Hematopoietic multipotent progenitor cell treated with erythropoietin and hydrocortisone succinate and interleukin-3 and kit ligand, for 6 days (in vitro differentiated cells): Measurements from ENCODE around the gene BCO1.

Source experiments
- DNase-seq: peaks from one replicate; pipeline ENCODE4 v3.0.0-alpha.2; 2015

BCO1 gene

GRCh38 chr16:81232740-81233367 is 5.6 kb upstream of the BCO1 start:
- DNase-seq = no peak

GRCh38 chr16:81237282-81237681 is 1.2 kb upstream of the BCO1 start:
- DNase-seq = no peak

- DNase-seq = no peak
Measured at GRCh38 chr16:81237942-81238295, 570 bp upstream of the BCO1 start.

- DNase-seq = no peak
Measured at GRCh38 chr16:81239367-81240121, 1.1 kb downstream of the BCO1 start.

GRCh38 chr16:81241706-81242105 is 3.2 kb downstream of the BCO1 start:
- no peak for DNase-seq

GRCh38 chr16:81242977-81243618 is 4.6 kb downstream of the BCO1 start:
- no peak for DNase-seq

GRCh38 chr16:81243942-81244341 is 5.5 kb downstream of the BCO1 start:
- DNase-seq = no peak

- DNase-seq = no peak
Measured at GRCh38 chr16:81251871-81252270, 13.4 kb downstream of the BCO1 start.

GRCh38 chr16:81253141-81253540 is 14.7 kb downstream of the BCO1 start:
- no peak for DNase-seq

- no peak for DNase-seq
Measured at GRCh38 chr16:81254922-81255526, 16.5 kb downstream of the BCO1 start.

GRCh38 chr16:81259916-81260315 is 21.4 kb downstream of the BCO1 start:
- DNase-seq = no peak

GRCh38 chr16:81261049-81261648 is 22.7 kb downstream of the BCO1 start:
- peak; percentile 48 for DNase-seq

GRCh38 chr16:81263470-81264220 is 25.2 kb downstream of the BCO1 start:
- no peak for DNase-seq

- DNase-seq = no peak
Measured at GRCh38 chr16:81264386-81264785, 25.9 kb downstream of the BCO1 start.

GRCh38 chr16:81265052-81265451 is 26.6 kb downstream of the BCO1 start:
- no peak for DNase-seq

- no peak for DNase-seq
Measured at GRCh38 chr16:81265658-81266451, 27.4 kb downstream of the BCO1 start.

GRCh38 chr16:81266680-81267095 is 28.2 kb downstream of the BCO1 start:
- no peak for DNase-seq

GRCh38 chr16:81268509-81268908 is 30.0 kb downstream of the BCO1 start:
- no peak for DNase-seq

GRCh38 chr16:81273223-81273950 is 34.9 kb downstream of the BCO1 start:
- no peak for DNase-seq

- no peak for DNase-seq
Measured at GRCh38 chr16:81275064-81275532, 36.6 kb downstream of the BCO1 start.

- no peak for DNase-seq
Measured at GRCh38 chr16:81275795-81276194, 37.3 kb downstream of the BCO1 start.
